OCI-M2 (cell line): ENCODE results near the gene CMIP.

Experiments used
- DNase-seq: peaks from one replicate; lab custom pipeline; 2025; ENCODE audit not compliant: unreplicated experiment; lab: John Stamatoyannopoulos, UW

Gene CMIP

GRCh38 chr16:81601008-81601428, 156.4 kb downstream of the CMIP start:
- DNase-seq, result no peak

GRCh38 chr16:81601601-81602255, 157.1 kb downstream of the CMIP start:
- no peak for DNase-seq

- no peak for DNase-seq
Measured at GRCh38 chr16:81602256-81602776, 157.7 kb downstream of the CMIP start.

- no peak for DNase-seq
Measured at GRCh38 chr16:81602792-81603191, 158.2 kb downstream of the CMIP start.

GRCh38 chr16:81604960-81605383, 160.4 kb downstream of the CMIP start:
- no peak for DNase-seq

GRCh38 chr16:81606039-81606438, 161.4 kb downstream of the CMIP start:
- no peak for DNase-seq

- DNase-seq, result no peak
Measured at GRCh38 chr16:81607006-81607405, 162.4 kb downstream of the CMIP start.

- no peak for DNase-seq
Measured at GRCh38 chr16:81607805-81608522, 163.4 kb downstream of the CMIP start.

- no peak for DNase-seq
Measured at GRCh38 chr16:81608523-81609209, 164.1 kb downstream of the CMIP start.

- no peak for DNase-seq
Measured at GRCh38 chr16:81609323-81609892, 164.8 kb downstream of the CMIP start.

- DNase-seq, result no peak
Measured at GRCh38 chr16:81610144-81610842, 165.7 kb downstream of the CMIP start.

GRCh38 chr16:81610936-81611335, 166.3 kb downstream of the CMIP start:
- DNase-seq, result no peak

GRCh38 chr16:81611721-81612120, 167.1 kb downstream of the CMIP start:
- DNase-seq, result no peak

- DNase-seq, result no peak
Measured at GRCh38 chr16:81612351-81613163, 167.9 kb downstream of the CMIP start.

- no peak for DNase-seq
Measured at GRCh38 chr16:81614171-81614570, 169.6 kb downstream of the CMIP start.

GRCh38 chr16:81614654-81615359, 170.2 kb downstream of the CMIP start:
- DNase-seq, result no peak

- no peak for DNase-seq
Measured at GRCh38 chr16:81615411-81615810, 170.8 kb downstream of the CMIP start.

GRCh38 chr16:81615833-81616232, 171.2 kb downstream of the CMIP start:
- DNase-seq, result no peak

GRCh38 chr16:81616321-81617020, 171.9 kb downstream of the CMIP start:
- DNase-seq, result no peak
